ENCODE data around the gene SYNE1.

- TF ChIP-seq GATA3 (IDR thresholded peaks at IDR 0.05; ENCODE audit: low read depth, low read length) (no peak), GATA2 (IDR thresholded peaks at IDR 0.05; ENCODE audit: low read depth, low read length) (no peak)
Measured at GRCh38 chr6:152229330-152229729, 407.8 kb downstream of the SYNE1 start.

All from SH-SY5Y (cell line).